Loucy (cell line): Measurements from ENCODE around the gene SLC24A1.

ENCODE experiments used
- H2AFZ ChIP-seq: fragments of 200-600 bp; sonication (generic); 2 replicates; pipeline ENCODE4 v1.6.0; 2016; ENCODE audit warnings: antibody characterized with exemption, mild to moderate bottlenecking, low read length, moderate library complexity
- H3F3A ChIP-seq: fragments of 200-600 bp; 2 replicates; pipeline ENCODE4 v1.6.0; 2016; ENCODE audit warnings: antibody characterized with exemption, low read depth, mild to moderate bottlenecking
- H3K27me3 ChIP-seq: fragments of 200-600 bp; sonication (generic); 2 replicates; pipeline ENCODE4 v1.6.1; 2014; ENCODE audit warnings: low read length, mild to moderate bottlenecking; ENCODE audit not compliant: insufficient read depth, poor library complexity, severe bottlenecking
- H3K36me3 ChIP-seq: fragments of 200-600 bp; sonication (generic); 2 replicates; pipeline ENCODE4 v1.6.1; 2016; ENCODE audit warnings: low read length; ENCODE audit not compliant: insufficient read depth
- H3K4me1 ChIP-seq: fragments of 200-600 bp; sonication (generic); 2 replicates; pipeline ENCODE4 v1.5.1; 2014; ENCODE audit warnings: low read length, mild to moderate bottlenecking; ENCODE audit not compliant: insufficient read depth, poor library complexity, severe bottlenecking
- H3K4me2 ChIP-seq: fragments of 200-600 bp; sonication (generic); 2 replicates; pipeline ENCODE4 v1.6.0; 2014; ENCODE audit warnings: antibody characterized with exemption, low read length, low read depth, mild to moderate bottlenecking; ENCODE audit not compliant: poor library complexity, severe bottlenecking
- H3K4me3 ChIP-seq: fragments of 200-600 bp; sonication (generic); 2 replicates; pipeline ENCODE4 v1.5.1; 2014; ENCODE audit warnings: low read length, mild to moderate bottlenecking, mixed read lengths; ENCODE audit not compliant: poor library complexity, severe bottlenecking
- H3K79me2 ChIP-seq: fragments of 200-600 bp; sonication (generic); 2 replicates; pipeline ENCODE4 v1.6.1; 2014; ENCODE audit warnings: low read length; ENCODE audit not compliant: insufficient read depth
- H3K9ac ChIP-seq: fragments of 200-600 bp; sonication (generic); 2 replicates; pipeline ENCODE4 v1.6.0; 2014; ENCODE audit warnings: mild to moderate bottlenecking, low read depth, low read length, moderate library complexity; ENCODE audit not compliant: poor library complexity, severe bottlenecking
- H3K9me2 ChIP-seq: fragments of 200-600 bp; sonication (generic); replicated peaks from 2 replicates; pipeline ENCODE4 v1.6.1; 2016; ENCODE audit warnings: low read depth, low read length, mixed read lengths
- H3K9me3 ChIP-seq: fragments of 200-600 bp; sonication (generic); 2 replicates; pipeline ENCODE4 v1.6.1; 2014; ENCODE audit warnings: mild to moderate bottlenecking, antibody characterized with exemption, low read length, low read depth; ENCODE audit not compliant: insufficient read depth
- H4K20me1 ChIP-seq: fragments of 200-600 bp; sonication (generic); 2 replicates; pipeline ENCODE4 v1.6.0; 2014; ENCODE audit warnings: antibody characterized with exemption, low read length, mild to moderate bottlenecking; ENCODE audit not compliant: insufficient read depth, poor library complexity, severe bottlenecking
- EZH2phosphoT487 ChIP-seq: fragments of 200-600 bp; IDR thresholded peaks from 2 replicates; pipeline ENCODE4 v1.6.1; 2018; ENCODE audit warnings: antibody characterized with exemption, mild to moderate bottlenecking, moderate library complexity, borderline replicate concordance
- TF ChIP-seq, protein P1 (sequence below): fragments of 200-600 bp; sonication (generic); conservative IDR thresholded peaks from 2 replicates; pipeline ENCODE4 v1.5.1; 2014; ENCODE audit warnings: mild to moderate bottlenecking, antibody characterized with exemption, low read length

The SLC24A1 gene

DNA sequence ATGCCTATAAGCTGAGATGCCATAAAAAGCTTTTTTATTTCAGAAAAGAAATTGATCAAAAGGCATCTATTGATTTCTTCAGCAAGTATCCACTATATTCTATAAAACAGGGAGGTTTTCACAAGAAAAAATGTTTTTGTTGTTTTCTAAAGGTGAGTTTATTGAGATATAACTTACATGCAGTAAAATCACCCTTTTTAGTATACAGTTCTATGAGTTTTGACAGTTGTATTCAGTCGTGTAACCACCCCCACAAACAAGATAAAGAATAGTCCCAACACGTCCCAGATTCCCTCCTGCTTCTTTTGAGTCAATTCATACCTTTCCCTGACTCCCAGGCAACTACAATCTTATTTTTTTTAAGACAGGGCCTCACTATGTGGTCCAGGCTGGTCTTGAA lies 18.6 kb upstream of the SLC24A1 start:
- H3K36me3 ChIP-seq = peaks cover 23% of the 10 kb centered on the region; the same call in 1 of the 2 replicates

DNA sequence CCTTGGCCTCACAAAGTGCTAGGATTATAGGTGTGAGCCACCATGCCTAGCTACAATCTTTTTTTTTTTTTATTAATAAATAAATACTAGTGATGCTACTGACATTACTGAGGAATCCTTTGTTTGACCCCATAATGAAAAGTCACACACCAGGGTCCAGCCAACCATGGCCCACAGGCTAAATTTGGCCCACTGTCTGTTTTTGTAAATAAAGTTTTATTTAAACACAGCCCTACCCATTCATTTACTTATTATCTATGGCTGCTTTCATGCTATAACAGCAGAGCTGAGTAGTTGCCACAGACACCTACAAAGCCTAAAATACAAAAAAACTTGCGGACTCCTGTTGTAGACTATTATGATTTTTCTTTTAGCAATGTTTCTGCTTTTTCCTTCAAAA lies 18.2 kb upstream of the SLC24A1 start:
- H3K4me2 ChIP-seq = no peak overlapping the region
- H2AFZ ChIP-seq = no peak overlapping the region
- TF ChIP-seq EZH2phosphoT487 = no peak
- TF ChIP-seq, protein P1, sequence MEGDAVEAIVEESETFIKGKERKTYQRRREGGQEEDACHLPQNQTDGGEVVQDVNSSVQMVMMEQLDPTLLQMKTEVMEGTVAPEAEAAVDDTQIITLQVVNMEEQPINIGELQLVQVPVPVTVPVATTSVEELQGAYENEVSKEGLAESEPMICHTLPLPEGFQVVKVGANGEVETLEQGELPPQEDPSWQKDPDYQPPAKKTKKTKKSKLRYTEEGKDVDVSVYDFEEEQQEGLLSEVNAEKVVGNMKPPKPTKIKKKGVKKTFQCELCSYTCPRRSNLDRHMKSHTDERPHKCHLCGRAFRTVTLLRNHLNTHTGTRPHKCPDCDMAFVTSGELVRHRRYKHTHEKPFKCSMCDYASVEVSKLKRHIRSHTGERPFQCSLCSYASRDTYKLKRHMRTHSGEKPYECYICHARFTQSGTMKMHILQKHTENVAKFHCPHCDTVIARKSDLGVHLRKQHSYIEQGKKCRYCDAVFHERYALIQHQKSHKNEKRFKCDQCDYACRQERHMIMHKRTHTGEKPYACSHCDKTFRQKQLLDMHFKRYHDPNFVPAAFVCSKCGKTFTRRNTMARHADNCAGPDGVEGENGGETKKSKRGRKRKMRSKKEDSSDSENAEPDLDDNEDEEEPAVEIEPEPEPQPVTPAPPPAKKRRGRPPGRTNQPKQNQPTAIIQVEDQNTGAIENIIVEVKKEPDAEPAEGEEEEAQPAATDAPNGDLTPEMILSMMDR = no peak
- H3K9me2 ChIP-seq = no peaks in the 10 kb centered on the region
- H3F3A ChIP-seq = no peaks in the 10 kb centered on the region
- H3K79me2 ChIP-seq = peaks cover 22% of the 10 kb centered on the region
- peaks cover 15% of the 10 kb centered on the region for H3K4me1 ChIP-seq
- peaks cover 18% of the 10 kb centered on the region; the same call in 1 of the 2 replicates for H3K36me3 ChIP-seq
- no peaks in the 10 kb centered on the region for H3K9me3 ChIP-seq
- H3K27me3 ChIP-seq = no peaks in the 10 kb centered on the region
- no peaks in the 10 kb centered on the region for H4K20me1 ChIP-seq
- H3K4me3 ChIP-seq = no peak overlapping the region
- H3K9ac ChIP-seq = no peak overlapping the region

More for the DNA sequence above, 18.6 kb upstream of the SLC24A1 start:
- Histone ChIP-seq H4K20me1 (no peaks in the 10 kb centered on the region), H3K4me1 (peaks cover 15% of the 10 kb centered on the region), H3K9me3 (no peaks in the 10 kb centered on the region), H3K9ac (no peak overlapping the region), H3K9me2 (no peaks in the 10 kb centered on the region), H2AFZ (no peak overlapping the region), H3K27me3 (no peaks in the 10 kb centered on the region), H3F3A (no peaks in the 10 kb centered on the region), H3K4me2 (no peak overlapping the region), H3K79me2 (peaks cover 18% of the 10 kb centered on the region), H3K4me3 (no peak overlapping the region)
- TF ChIP-seq, protein P1 = no peak

DNA sequence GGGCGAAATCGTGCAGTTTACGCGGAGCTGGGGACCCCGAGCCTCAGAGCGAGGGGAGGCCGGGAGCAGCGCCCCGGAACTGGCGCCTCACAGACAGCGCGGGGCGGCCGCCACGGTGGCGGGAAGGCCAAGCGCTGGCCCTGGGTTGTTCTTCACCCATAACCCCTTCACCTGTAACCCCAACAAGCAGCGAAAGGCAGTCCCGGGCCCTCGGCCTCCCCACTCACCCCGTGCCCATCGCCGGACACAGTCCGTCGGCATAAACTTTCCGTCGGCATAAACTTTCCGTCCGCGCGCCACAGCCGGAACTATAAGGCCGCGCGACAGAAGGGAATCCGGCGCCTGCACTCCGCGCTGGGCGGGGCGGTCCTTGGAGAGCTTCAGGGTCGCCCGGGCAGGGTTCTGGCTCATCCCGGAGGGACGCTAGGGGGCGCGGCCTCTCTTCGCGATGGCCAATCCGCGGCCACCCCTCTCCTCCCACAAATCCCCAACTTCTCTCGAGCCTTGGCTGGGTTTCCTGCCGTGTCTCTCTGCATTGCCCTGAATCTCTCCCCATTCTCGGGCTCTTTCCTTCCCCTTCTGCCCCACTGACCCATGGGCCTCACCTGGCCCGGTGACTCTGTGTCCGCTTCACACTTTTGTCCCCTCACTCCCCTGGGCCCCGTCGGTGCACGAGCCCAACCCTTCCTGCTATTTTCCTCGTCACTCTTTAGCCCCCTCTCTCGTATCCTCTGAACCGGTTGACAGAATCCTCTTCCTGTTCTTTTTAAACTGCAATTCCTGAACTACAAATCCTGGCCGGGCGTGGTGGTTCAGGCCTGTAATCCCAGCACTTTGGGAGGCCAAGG lies 10.6 kb upstream of the SLC24A1 start, which contains the start of gene INTS14:
INTS14 (minus strand) TSS at position 261 of the 848 bp plus-strand sequence. CDS start 3,751 bp downstream, outside the sequence.
- Histone ChIP-seq H3K9me2 (no peaks in the 10 kb centered on the region), H3K9me3 (no peaks in the 10 kb centered on the region), H4K20me1 (no peaks in the 10 kb centered on the region), H3K9ac (peak within 1 kb of the TSS; percentile 97), H2AFZ (peak within 1 kb of the TSS; percentile 94), H3F3A (no peaks in the 10 kb centered on the region), H3K4me3 (peak within 1 kb of the TSS; percentile 98), H3K79me2 (peaks cover 59% of the 10 kb centered on the region), H3K27me3 (no peaks in the 10 kb centered on the region), H3K4me1 (peaks cover 54% of the 10 kb centered on the region), H3K36me3 (no peaks in the 10 kb centered on the region), H3K4me2 (peak within 1 kb of the TSS; percentile 96)
- TF ChIP-seq, protein P1 = peak; percentile 56
- TF ChIP-seq EZH2phosphoT487 = no peak
